ENCODE data around the gene WDR83. TPM values are rescaled to one million over a fixed set of nuclear protein-coding genes. Genes with fewer than 3 reads are reported as not detected.

The WDR83 gene
- total and polyA plus RNA-seq, 2 experiments from 2014 or later, result 12.5 to 18.5 TPM

DNA sequence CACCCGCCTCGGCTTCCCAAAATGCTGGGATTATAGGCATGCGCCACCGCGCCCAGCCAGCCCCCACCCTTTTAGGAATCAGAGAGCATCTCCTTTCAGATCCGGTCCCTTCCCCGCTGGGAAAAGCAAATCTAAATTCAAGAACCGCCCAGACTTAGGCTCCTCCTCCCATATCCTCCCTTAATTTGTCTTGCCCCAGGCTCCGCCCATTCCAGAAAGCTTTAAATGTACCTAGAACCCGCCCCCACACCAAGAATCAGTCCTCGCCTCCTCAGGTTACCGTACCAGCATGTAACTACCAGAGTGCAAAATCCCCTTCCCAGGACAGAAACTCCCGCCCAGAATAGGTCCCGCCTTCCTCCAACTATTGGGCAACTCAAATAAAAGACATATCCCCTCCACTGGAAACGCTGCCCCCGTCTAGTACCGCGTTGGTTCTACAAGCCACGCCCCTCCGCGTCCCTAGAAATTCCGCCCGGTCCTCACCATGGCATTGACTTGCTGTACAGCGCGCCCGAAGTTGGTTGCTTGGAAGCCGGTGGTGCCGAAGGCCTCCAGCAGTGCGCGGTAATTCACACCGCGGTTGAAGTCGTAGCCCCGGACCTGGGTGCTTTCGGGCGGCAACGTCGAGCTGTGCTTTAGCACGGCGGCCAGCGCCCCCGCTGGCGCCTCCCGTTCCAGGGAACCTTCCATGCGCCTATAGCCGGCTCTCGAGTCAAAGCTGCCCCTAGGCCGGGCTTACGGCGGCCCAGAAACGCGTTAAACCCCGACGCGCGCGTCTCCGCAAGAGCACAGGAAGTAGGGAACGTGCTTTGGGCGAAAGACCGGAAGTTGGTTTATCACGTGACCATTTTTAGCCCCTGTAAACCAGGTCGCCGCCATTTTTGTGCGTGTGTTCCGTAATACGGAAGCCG is 14.7 kb downstream of the WDR83 start, which contains the start of gene DHPS:
TSS of gene DHPS (minus strand) at position 807 of the 914 bp plus-strand sequence. CDS start at position 693, 114 bp downstream.
- peaks cover 25% of the 10 kb centered on the region for H3K27me3 Mint-ChIP-seq (ENCODE audit: insufficient read depth, low read depth, poor library complexity)
- H3K9me2 ChIP-seq (ENCODE audit: insufficient read depth), result no peaks in the 10 kb centered on the region
- peak within 1 kb of the TSS; percentile 73 for H3K4me2 ChIP-seq
- H3K36me3 Mint-ChIP-seq (ENCODE audit: low read depth), result peaks cover 41% of the 10 kb centered on the region
- peak within 1 kb of the TSS; percentile 60 for H3K4me3 ChIP-seq
- H3K4me1 Mint-ChIP-seq, result peaks cover 2% of the 10 kb centered on the region; the same call in 2 of the 3 replicates
- no peaks in the 10 kb centered on the region for H3K27me3 ChIP-seq (ENCODE audit: insufficient read depth)
- peaks cover 4% of the 10 kb centered on the region; the same call in 1 of the 3 replicates for H3K9me3 Mint-ChIP-seq
- H3K27ac ChIP-seq (ENCODE audit: low read depth), result peak within 1 kb of the TSS; percentile 97
- H2AFZ ChIP-seq, result peak within 1 kb of the TSS; percentile 56; the same call in 1 of the 2 replicates
- H3K36me3 ChIP-seq (ENCODE audit: insufficient read depth), result peaks cover 9% of the 10 kb centered on the region; the same call in 1 of the 2 replicates
- H3K4me3 Mint-ChIP-seq, result peak within 1 kb of the TSS; percentile 92
- peak within 1 kb of the TSS; percentile 99 for H3K27ac Mint-ChIP-seq
- peaks cover 9% of the 10 kb centered on the region for H3K79me2 ChIP-seq (replicated peaks; ENCODE audit: insufficient read depth)
- H3F3A ChIP-seq (replicated peaks; ENCODE audit: low read depth), result peaks cover 24% of the 10 kb centered on the region
- DNase-seq (ENCODE audit: low spot score), result peak; percentile 100
- H4K20me1 ChIP-seq (replicated peaks; ENCODE audit: insufficient read depth), result peaks cover 10% of the 10 kb centered on the region
- TF ChIP-seq EZH2 (IDR thresholded peaks at IDR 0.05; ENCODE audit: low read depth, unreplicated experiment) (no peak), JUNB (IDR thresholded peaks at IDR 0.05; ENCODE audit: unreplicated experiment) (no peak), POLR2AphosphoS5 (IDR thresholded peaks at IDR 0.05; ENCODE audit: low read depth) (peak; percentile 79), STAT1 (IDR thresholded peaks at IDR 0.05; ENCODE audit: unreplicated experiment) (no peak), ZNF114 (CRISPR knock-in tag; IDR thresholded peaks at IDR 0.05) (no peak), CREB1 (CRISPR knock-in tag; IDR thresholded peaks at IDR 0.05; ENCODE audit: low read depth) (peak; percentile 61), NANOG (IDR thresholded peaks at IDR 0.05; ENCODE audit: borderline replicate concordance) (no peak), ZNF331 (CRISPR knock-in tag; IDR thresholded peaks at IDR 0.05; ENCODE audit: low read depth) (no peak), EZH2phosphoT487 (IDR thresholded peaks at IDR 0.05; ENCODE audit: unreplicated experiment) (no peak)
- TF ChIP-seq, protein P1, sequence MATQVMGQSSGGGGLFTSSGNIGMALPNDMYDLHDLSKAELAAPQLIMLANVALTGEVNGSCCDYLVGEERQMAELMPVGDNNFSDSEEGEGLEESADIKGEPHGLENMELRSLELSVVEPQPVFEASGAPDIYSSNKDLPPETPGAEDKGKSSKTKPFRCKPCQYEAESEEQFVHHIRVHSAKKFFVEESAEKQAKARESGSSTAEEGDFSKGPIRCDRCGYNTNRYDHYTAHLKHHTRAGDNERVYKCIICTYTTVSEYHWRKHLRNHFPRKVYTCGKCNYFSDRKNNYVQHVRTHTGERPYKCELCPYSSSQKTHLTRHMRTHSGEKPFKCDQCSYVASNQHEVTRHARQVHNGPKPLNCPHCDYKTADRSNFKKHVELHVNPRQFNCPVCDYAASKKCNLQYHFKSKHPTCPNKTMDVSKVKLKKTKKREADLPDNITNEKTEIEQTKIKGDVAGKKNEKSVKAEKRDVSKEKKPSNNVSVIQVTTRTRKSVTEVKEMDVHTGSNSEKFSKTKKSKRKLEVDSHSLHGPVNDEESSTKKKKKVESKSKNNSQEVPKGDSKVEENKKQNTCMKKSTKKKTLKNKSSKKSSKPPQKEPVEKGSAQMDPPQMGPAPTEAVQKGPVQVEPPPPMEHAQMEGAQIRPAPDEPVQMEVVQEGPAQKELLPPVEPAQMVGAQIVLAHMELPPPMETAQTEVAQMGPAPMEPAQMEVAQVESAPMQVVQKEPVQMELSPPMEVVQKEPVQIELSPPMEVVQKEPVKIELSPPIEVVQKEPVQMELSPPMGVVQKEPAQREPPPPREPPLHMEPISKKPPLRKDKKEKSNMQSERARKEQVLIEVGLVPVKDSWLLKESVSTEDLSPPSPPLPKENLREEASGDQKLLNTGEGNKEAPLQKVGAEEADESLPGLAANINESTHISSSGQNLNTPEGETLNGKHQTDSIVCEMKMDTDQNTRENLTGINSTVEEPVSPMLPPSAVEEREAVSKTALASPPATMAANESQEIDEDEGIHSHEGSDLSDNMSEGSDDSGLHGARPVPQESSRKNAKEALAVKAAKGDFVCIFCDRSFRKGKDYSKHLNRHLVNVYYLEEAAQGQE (IDR thresholded peaks at IDR 0.05; ENCODE audit: unreplicated experiment), result no peak
- TF ChIP-seq, protein P2, sequence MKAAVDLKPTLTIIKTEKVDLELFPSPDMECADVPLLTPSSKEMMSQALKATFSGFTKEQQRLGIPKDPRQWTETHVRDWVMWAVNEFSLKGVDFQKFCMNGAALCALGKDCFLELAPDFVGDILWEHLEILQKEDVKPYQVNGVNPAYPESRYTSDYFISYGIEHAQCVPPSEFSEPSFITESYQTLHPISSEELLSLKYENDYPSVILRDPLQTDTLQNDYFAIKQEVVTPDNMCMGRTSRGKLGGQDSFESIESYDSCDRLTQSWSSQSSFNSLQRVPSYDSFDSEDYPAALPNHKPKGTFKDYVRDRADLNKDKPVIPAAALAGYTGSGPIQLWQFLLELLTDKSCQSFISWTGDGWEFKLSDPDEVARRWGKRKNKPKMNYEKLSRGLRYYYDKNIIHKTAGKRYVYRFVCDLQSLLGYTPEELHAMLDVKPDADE (IDR thresholded peaks at IDR 0.05), result peak; percentile 83
- TF ChIP-seq, protein P3, sequence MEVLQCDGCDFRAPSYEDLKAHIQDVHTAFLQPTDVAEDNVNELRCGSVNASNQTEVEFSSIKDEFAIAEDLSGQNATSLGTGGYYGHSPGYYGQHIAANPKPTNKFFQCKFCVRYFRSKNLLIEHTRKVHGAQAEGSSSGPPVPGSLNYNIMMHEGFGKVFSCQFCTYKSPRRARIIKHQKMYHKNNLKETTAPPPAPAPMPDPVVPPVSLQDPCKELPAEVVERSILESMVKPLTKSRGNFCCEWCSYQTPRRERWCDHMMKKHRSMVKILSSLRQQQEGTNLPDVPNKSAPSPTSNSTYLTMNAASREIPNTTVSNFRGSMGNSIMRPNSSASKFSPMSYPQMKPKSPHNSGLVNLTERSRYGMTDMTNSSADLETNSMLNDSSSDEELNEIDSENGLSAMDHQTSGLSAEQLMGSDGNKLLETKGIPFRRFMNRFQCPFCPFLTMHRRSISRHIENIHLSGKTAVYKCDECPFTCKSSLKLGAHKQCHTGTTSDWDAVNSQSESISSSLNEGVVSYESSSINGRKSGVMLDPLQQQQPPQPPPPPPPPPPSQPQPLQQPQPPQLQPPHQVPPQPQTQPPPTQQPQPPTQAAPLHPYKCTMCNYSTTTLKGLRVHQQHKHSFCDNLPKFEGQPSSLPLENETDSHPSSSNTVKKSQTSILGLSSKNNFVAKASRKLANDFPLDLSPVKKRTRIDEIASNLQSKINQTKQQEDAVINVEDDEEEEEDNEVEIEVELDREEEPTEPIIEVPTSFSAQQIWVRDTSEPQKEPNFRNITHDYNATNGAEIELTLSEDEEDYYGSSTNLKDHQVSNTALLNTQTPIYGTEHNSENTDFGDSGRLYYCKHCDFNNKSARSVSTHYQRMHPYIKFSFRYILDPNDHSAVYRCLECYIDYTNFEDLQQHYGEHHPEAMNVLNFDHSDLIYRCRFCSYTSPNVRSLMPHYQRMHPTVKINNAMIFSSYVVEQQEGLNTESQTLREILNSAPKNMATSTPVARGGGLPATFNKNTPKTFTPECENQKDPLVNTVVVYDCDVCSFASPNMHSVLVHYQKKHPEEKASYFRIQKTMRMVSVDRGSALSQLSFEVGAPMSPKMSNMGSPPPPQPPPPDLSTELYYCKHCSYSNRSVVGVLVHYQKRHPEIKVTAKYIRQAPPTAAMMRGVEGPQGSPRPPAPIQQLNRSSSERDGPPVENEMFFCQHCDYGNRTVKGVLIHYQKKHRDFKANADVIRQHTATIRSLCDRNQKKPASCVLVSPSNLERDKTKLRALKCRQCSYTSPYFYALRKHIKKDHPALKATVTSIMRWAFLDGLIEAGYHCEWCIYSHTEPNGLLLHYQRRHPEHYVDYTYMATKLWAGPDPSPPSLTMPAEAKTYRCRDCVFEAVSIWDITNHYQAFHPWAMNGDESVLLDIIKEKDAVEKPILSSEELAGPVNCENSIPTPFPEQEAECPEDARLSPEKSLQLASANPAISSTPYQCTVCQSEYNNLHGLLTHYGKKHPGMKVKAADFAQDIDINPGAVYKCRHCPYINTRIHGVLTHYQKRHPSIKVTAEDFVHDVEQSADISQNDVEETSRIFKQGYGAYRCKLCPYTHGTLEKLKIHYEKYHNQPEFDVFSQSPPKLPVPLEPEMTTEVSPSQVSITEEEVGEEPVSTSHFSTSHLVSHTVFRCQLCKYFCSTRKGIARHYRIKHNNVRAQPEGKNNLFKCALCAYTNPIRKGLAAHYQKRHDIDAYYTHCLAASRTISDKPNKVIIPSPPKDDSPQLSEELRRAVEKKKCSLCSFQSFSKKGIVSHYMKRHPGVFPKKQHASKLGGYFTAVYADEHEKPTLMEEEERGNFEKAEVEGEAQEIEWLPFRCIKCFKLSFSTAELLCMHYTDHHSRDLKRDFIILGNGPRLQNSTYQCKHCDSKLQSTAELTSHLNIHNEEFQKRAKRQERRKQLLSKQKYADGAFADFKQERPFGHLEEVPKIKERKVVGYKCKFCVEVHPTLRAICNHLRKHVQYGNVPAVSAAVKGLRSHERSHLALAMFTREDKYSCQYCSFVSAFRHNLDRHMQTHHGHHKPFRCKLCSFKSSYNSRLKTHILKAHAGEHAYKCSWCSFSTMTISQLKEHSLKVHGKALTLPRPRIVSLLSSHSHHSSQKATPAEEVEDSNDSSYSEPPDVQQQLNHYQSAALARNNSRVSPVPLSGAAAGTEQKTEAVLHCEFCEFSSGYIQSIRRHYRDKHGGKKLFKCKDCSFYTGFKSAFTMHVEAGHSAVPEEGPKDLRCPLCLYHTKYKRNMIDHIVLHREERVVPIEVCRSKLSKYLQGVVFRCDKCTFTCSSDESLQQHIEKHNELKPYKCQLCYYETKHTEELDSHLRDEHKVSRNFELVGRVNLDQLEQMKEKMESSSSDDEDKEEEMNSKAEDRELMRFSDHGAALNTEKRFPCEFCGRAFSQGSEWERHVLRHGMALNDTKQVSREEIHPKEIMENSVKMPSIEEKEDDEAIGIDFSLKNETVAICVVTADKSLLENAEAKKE (CRISPR knock-in tag; IDR thresholded peaks at IDR 0.05), result no peak
- TF ChIP-seq, protein P4, sequence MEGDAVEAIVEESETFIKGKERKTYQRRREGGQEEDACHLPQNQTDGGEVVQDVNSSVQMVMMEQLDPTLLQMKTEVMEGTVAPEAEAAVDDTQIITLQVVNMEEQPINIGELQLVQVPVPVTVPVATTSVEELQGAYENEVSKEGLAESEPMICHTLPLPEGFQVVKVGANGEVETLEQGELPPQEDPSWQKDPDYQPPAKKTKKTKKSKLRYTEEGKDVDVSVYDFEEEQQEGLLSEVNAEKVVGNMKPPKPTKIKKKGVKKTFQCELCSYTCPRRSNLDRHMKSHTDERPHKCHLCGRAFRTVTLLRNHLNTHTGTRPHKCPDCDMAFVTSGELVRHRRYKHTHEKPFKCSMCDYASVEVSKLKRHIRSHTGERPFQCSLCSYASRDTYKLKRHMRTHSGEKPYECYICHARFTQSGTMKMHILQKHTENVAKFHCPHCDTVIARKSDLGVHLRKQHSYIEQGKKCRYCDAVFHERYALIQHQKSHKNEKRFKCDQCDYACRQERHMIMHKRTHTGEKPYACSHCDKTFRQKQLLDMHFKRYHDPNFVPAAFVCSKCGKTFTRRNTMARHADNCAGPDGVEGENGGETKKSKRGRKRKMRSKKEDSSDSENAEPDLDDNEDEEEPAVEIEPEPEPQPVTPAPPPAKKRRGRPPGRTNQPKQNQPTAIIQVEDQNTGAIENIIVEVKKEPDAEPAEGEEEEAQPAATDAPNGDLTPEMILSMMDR (conservative IDR thresholded peaks at IDR 0.05; ENCODE audit: low read depth in 2 of 2), result no peak
- ATAC-seq, result peak; percentile 85
- no peaks in the 10 kb centered on the region for H3K4me1 ChIP-seq (ENCODE audit: insufficient read depth)
